ENCODE measurements around the gene APH1B. TPM values are rescaled to one million over a fixed set of nuclear protein-coding genes. Genes with fewer than 3 reads are reported as not detected.

Gene APH1B
- total RNA-seq, 1 experiment from 2014 or later = 6.2 TPM

DNA sequence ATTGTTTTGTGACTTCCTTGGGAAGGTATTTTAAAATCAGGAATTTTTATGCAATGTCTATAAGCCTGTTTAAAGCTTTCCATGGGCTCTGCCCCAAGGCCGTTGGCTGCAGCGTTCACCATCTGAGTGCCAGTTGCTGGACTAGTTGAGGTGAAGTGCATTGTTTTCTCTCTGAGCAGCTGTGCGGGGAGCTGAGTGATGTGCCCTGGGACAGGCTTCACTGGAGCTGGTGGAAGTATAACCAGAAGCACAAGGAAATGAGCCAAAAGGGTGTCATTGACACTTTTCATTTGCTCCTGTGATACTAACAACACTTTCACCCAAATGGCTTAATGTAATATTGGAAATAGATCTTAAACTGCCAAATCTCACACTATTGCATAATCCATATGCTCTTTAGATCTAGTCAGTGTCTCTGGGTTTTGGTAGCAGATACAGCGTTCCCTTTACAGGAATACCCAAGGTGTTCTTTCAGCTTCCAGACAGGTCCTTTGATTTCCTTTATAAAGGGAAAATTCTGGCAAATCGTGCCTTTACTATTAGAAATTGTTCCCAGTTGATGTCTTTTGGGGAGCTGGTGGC lies 29.2 kb downstream of the APH1B start:
- ChIA-PET CTCF (no interaction called here), POLR2A (ENCODE audit: low non-redundant PET) (no interaction called here)
- Histone ChIP-seq H3K27ac (ENCODE audit: low read depth, low read length, poor library complexity, severe bottlenecking) (no peak overlapping the region), H3K4me1 (ENCODE audit: insufficient read depth, low read length, poor library complexity, severe bottlenecking) (peaks cover 5% of the 10 kb centered on the region), H3K4me3 (ENCODE audit: low read depth, low read length, poor library complexity, severe bottlenecking) (no peak overlapping the region), H3K27me3 (replicated peaks; ENCODE audit: insufficient read depth, low read depth, low read length, poor library complexity) (no peaks in the 10 kb centered on the region), H3K9me3 (ENCODE audit: low read depth, low read length, poor library complexity, severe bottlenecking) (no peaks in the 10 kb centered on the region), H3K36me3 (ENCODE audit: insufficient read depth, low read length, poor library complexity, severe bottlenecking) (no peaks in the 10 kb centered on the region)
- no peak for DNase-seq (ENCODE audit: low spot score)
- intact Hi-C loops (cut with micrococcal nuclease; ENCODE audit: unreplicated experiment) = no loop called here
- BruUV-seq (replicated peaks) = no TSS peak
- TF ChIP-seq EZH2 (IDR thresholded peaks at IDR 0.05; ENCODE audit: borderline replicate concordance, low read depth, low read length, poor library complexity, severe bottlenecking) = no peak
- TF ChIP-seq CTCF (conservative IDR thresholded peaks at IDR 0.05; ENCODE audit: low read depth, low read length) = no peak

- CTCF ChIA-PET = no interaction called here
- no peak overlapping the region for H3K4me3 ChIP-seq (ENCODE audit: low read depth, low read length, poor library complexity, severe bottlenecking)
- H3K36me3 ChIP-seq (ENCODE audit: insufficient read depth, low read length, poor library complexity, severe bottlenecking) = no peaks in the 10 kb centered on the region
- DNase-seq (ENCODE audit: low spot score) = no peak
- H3K27ac ChIP-seq (ENCODE audit: low read depth, low read length, poor library complexity, severe bottlenecking) = no peak overlapping the region
- H3K4me1 ChIP-seq (ENCODE audit: insufficient read depth, low read length, poor library complexity, severe bottlenecking) = peaks cover 5% of the 10 kb centered on the region
- POLR2A ChIA-PET (ENCODE audit: low non-redundant PET) = no interaction called here
- no peaks in the 10 kb centered on the region for H3K9me3 ChIP-seq (ENCODE audit: low read depth, low read length, poor library complexity, severe bottlenecking)
- H3K27me3 ChIP-seq (replicated peaks; ENCODE audit: insufficient read depth, low read depth, low read length, poor library complexity) = no peaks in the 10 kb centered on the region
- BruUV-seq (replicated peaks) = no TSS peak
- intact Hi-C loops (cut with micrococcal nuclease; ENCODE audit: unreplicated experiment) = no loop called here
- TF ChIP-seq CTCF (conservative IDR thresholded peaks at IDR 0.05; ENCODE audit: low read depth, low read length) (no peak), EZH2 (IDR thresholded peaks at IDR 0.05; ENCODE audit: borderline replicate concordance, low read depth, low read length, poor library complexity, severe bottlenecking) (no peak)
Observed at GRCh38 chr15:63308491-63308890, 31.1 kb downstream of the APH1B start.

GRCh38 chr15:63308947-63309346 lies 31.5 kb downstream of the APH1B start:
- DNase-seq (ENCODE audit: low spot score) = no peak
- Histone ChIP-seq H3K9me3 (ENCODE audit: low read depth, low read length, poor library complexity, severe bottlenecking) (no peaks in the 10 kb centered on the region), H3K4me3 (ENCODE audit: low read depth, low read length, poor library complexity, severe bottlenecking) (no peak overlapping the region), H3K4me1 (ENCODE audit: insufficient read depth, low read length, poor library complexity, severe bottlenecking) (peaks cover 5% of the 10 kb centered on the region), H3K36me3 (ENCODE audit: insufficient read depth, low read length, poor library complexity, severe bottlenecking) (no peaks in the 10 kb centered on the region), H3K27me3 (replicated peaks; ENCODE audit: insufficient read depth, low read depth, low read length, poor library complexity) (no peaks in the 10 kb centered on the region), H3K27ac (ENCODE audit: low read depth, low read length, poor library complexity, severe bottlenecking) (no peak overlapping the region)
- POLR2A ChIA-PET (ENCODE audit: low non-redundant PET) = interaction anchor here (0.5 kb wide), 1 partner anchor 34 kb away, joined by 4 read pairs; no protein-coding TSS in a partner anchor
- CTCF ChIA-PET = no interaction called here
- no peak for TF ChIP-seq CTCF (conservative IDR thresholded peaks at IDR 0.05; ENCODE audit: low read depth, low read length)
- no peak for TF ChIP-seq EZH2 (IDR thresholded peaks at IDR 0.05; ENCODE audit: borderline replicate concordance, low read depth, low read length, poor library complexity, severe bottlenecking)
- no TSS peak for BruUV-seq (replicated peaks)
- intact Hi-C loops (cut with micrococcal nuclease; ENCODE audit: unreplicated experiment) = no loop called here
